Measurements from ENCODE around the gene ATG16L1.

ATG16L1 gene

DNA sequence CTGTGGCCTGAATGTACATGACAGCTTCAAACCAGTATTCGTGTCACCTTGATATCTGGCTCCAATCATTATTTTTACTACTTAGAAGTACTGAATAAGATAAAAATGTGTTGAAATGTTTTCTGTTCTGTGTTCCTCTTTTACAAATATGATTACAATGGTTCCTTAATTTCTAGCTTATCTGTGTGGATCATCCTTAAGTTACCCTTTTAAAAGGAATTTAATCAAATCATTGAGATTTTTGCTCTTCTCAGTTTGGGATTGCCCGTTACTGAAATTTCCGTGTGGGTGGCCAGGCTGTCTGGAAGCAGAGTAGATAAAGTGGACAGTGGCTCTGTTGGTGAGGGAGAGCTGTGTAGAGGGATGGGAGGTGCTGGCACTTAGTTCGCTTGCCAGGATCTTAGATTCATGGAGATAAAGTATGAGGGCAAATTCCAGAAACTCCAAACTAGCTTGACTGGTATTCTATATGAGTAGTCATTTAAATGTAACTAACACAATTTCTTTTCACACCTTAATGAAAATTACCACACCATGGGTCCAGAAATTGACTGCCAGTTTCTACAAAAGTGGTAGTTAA lies 28.7 kb downstream of the ATG16L1 start:
- Histone ChIP-seq H3K4me1 (ENCODE audit: low read length) (no peaks in the 10 kb centered on the region), H2AFZ (ENCODE audit: low read length) (no peak overlapping the region), H3F3A (ENCODE audit: insufficient read depth, low read length) (no peaks in the 10 kb centered on the region), H3K79me2 (ENCODE audit: low read length) (no peaks in the 10 kb centered on the region), H3K9me2 (replicated peaks; ENCODE audit: insufficient read depth, low read length) (no peaks in the 10 kb centered on the region), H3K4me2 (ENCODE audit: low read depth, low read length) (no peak overlapping the region), H3K9ac (ENCODE audit: low read length) (no peak overlapping the region), H3K27me3 (replicated peaks; ENCODE audit: insufficient read depth, low read length) (no peaks in the 10 kb centered on the region), H3K4me3 (ENCODE audit: low read length) (no peak overlapping the region), H4K20me1 (ENCODE audit: insufficient read depth, low read length) (no peaks in the 10 kb centered on the region), H3K27ac (ENCODE audit: low read length) (no peak overlapping the region), H3K9me3 (replicated peaks; ENCODE audit: insufficient read depth, low read length) (no peaks in the 10 kb centered on the region), H3K36me3 (replicated peaks; ENCODE audit: insufficient read depth, low read length) (peaks cover 4% of the 10 kb centered on the region; the same call in 1 of the 2 replicates)
- TF ChIP-seq EZH2 (optimal IDR thresholded peaks at IDR 0.05; ENCODE audit: low read depth, low read length) (no peak), EZH2phosphoT487 (IDR thresholded peaks at IDR 0.05; ENCODE audit: low read length) (no peak)
- TF ChIP-seq, protein P1, sequence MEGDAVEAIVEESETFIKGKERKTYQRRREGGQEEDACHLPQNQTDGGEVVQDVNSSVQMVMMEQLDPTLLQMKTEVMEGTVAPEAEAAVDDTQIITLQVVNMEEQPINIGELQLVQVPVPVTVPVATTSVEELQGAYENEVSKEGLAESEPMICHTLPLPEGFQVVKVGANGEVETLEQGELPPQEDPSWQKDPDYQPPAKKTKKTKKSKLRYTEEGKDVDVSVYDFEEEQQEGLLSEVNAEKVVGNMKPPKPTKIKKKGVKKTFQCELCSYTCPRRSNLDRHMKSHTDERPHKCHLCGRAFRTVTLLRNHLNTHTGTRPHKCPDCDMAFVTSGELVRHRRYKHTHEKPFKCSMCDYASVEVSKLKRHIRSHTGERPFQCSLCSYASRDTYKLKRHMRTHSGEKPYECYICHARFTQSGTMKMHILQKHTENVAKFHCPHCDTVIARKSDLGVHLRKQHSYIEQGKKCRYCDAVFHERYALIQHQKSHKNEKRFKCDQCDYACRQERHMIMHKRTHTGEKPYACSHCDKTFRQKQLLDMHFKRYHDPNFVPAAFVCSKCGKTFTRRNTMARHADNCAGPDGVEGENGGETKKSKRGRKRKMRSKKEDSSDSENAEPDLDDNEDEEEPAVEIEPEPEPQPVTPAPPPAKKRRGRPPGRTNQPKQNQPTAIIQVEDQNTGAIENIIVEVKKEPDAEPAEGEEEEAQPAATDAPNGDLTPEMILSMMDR (IDR thresholded peaks at IDR 0.05; ENCODE audit: low read length), result no peak
- DNase-seq, result no peak

DNA sequence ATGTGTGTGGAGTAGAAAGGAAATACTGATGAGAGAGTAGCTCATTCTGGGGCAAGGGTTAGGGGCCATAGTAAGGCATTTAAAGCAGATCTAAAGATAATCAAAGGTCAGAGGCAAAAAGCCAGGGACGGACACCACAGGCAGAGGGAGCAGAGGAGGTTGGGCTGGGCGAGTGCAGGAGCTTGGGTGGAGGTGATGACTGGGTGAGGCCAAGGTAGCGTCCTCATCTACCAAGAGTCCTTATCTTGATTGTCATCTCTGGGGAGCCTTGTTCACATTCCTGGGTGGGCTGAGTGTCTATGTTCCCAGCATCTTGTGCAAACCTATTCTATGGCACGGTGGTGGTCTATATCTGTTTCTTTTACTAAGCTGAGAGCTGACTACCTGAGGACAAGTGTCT lies 30.1 kb downstream of the ATG16L1 start:
- H4K20me1 ChIP-seq (ENCODE audit: insufficient read depth, low read length), result no peaks in the 10 kb centered on the region
- H3K9me3 ChIP-seq (replicated peaks; ENCODE audit: insufficient read depth, low read length), result no peaks in the 10 kb centered on the region
- H3K27ac ChIP-seq (ENCODE audit: low read length), result no peak overlapping the region
- DNase-seq, result no peak
- H2AFZ ChIP-seq (ENCODE audit: low read length), result no peak overlapping the region
- no peaks in the 10 kb centered on the region for H3K27me3 ChIP-seq (replicated peaks; ENCODE audit: insufficient read depth, low read length)
- no peak overlapping the region for H3K4me3 ChIP-seq (ENCODE audit: low read length)
- no peak overlapping the region for H3K9ac ChIP-seq (ENCODE audit: low read length)
- TF ChIP-seq, protein P1 (IDR thresholded peaks at IDR 0.05; ENCODE audit: low read length), result no peak
- TF ChIP-seq EZH2phosphoT487 (IDR thresholded peaks at IDR 0.05; ENCODE audit: low read length) (no peak), EZH2 (optimal IDR thresholded peaks at IDR 0.05; ENCODE audit: low read depth, low read length) (no peak)
- no peaks in the 10 kb centered on the region for H3K9me2 ChIP-seq (replicated peaks; ENCODE audit: insufficient read depth, low read length)
- H3K36me3 ChIP-seq (replicated peaks; ENCODE audit: insufficient read depth, low read length), result peaks cover 8% of the 10 kb centered on the region; the same call in 1 of the 2 replicates
- H3K79me2 ChIP-seq (ENCODE audit: low read length), result no peaks in the 10 kb centered on the region
- H3F3A ChIP-seq (ENCODE audit: insufficient read depth, low read length), result no peaks in the 10 kb centered on the region
- H3K4me1 ChIP-seq (ENCODE audit: low read length), result no peaks in the 10 kb centered on the region
- H3K4me2 ChIP-seq (ENCODE audit: low read depth, low read length), result no peak overlapping the region

DNA sequence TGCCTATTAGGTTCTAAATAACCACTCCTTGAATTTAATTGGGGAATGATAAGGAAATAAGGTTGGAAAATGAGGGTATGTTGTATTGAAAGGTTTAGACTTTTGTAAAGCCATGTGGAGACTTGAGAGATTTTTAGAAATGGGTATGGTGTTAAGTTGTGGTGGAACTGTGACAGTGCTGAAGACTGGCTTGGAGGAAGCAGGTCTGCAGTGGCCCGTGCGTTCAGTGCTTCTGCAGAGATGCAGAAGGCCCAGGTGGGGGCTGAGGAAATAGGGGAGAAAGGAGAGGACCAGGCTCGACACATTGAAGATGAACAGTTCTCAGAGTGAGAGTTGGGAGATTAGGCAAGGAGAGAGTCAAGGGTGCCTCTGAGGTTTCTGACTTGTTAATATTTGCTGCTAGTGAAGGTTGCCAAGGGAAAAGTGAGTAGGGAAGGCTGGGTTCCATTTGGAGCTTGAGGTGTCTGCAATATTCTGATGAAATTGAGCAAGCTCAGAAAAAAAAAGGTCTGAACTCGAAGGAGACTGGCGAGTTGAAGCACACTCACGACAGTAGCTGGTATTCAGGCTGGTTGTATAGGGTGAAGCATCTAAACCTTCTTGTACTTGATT lies 30.6 kb downstream of the ATG16L1 start:
- Histone ChIP-seq H3K27me3 (replicated peaks; ENCODE audit: insufficient read depth, low read length) (no peaks in the 10 kb centered on the region), H3K36me3 (replicated peaks; ENCODE audit: insufficient read depth, low read length) (peaks cover 8% of the 10 kb centered on the region; the same call in 1 of the 2 replicates), H3K4me3 (ENCODE audit: low read length) (no peak overlapping the region), H3K4me1 (ENCODE audit: low read length) (no peaks in the 10 kb centered on the region), H4K20me1 (ENCODE audit: insufficient read depth, low read length) (no peaks in the 10 kb centered on the region), H3K9me2 (replicated peaks; ENCODE audit: insufficient read depth, low read length) (no peaks in the 10 kb centered on the region), H3K9ac (ENCODE audit: low read length) (no peak overlapping the region), H3K79me2 (ENCODE audit: low read length) (no peaks in the 10 kb centered on the region), H2AFZ (ENCODE audit: low read length) (no peak overlapping the region), H3F3A (ENCODE audit: insufficient read depth, low read length) (no peaks in the 10 kb centered on the region), H3K9me3 (replicated peaks; ENCODE audit: insufficient read depth, low read length) (no peaks in the 10 kb centered on the region), H3K4me2 (ENCODE audit: low read depth, low read length) (no peak overlapping the region), H3K27ac (ENCODE audit: low read length) (no peak overlapping the region)
- no peak for DNase-seq
- TF ChIP-seq, protein P1 (IDR thresholded peaks at IDR 0.05; ENCODE audit: low read length), result no peak
- no peak for TF ChIP-seq EZH2phosphoT487 (IDR thresholded peaks at IDR 0.05; ENCODE audit: low read length)
- TF ChIP-seq EZH2 (optimal IDR thresholded peaks at IDR 0.05; ENCODE audit: low read depth, low read length), result no peak

Data from MM.1S (cell line).